HG02678 (cell line): ENCODE results near the gene LAMA2.

ENCODE experiments used
- ATAC-seq: cut with Tn5 transposase; IDR thresholded peaks from one replicate; pipeline ENCODE4 v1.9.1; 2021; ENCODE audit warnings: mild to moderate bottlenecking, moderate library complexity; ENCODE audit not compliant: unreplicated experiment

Gene LAMA2, protein sequence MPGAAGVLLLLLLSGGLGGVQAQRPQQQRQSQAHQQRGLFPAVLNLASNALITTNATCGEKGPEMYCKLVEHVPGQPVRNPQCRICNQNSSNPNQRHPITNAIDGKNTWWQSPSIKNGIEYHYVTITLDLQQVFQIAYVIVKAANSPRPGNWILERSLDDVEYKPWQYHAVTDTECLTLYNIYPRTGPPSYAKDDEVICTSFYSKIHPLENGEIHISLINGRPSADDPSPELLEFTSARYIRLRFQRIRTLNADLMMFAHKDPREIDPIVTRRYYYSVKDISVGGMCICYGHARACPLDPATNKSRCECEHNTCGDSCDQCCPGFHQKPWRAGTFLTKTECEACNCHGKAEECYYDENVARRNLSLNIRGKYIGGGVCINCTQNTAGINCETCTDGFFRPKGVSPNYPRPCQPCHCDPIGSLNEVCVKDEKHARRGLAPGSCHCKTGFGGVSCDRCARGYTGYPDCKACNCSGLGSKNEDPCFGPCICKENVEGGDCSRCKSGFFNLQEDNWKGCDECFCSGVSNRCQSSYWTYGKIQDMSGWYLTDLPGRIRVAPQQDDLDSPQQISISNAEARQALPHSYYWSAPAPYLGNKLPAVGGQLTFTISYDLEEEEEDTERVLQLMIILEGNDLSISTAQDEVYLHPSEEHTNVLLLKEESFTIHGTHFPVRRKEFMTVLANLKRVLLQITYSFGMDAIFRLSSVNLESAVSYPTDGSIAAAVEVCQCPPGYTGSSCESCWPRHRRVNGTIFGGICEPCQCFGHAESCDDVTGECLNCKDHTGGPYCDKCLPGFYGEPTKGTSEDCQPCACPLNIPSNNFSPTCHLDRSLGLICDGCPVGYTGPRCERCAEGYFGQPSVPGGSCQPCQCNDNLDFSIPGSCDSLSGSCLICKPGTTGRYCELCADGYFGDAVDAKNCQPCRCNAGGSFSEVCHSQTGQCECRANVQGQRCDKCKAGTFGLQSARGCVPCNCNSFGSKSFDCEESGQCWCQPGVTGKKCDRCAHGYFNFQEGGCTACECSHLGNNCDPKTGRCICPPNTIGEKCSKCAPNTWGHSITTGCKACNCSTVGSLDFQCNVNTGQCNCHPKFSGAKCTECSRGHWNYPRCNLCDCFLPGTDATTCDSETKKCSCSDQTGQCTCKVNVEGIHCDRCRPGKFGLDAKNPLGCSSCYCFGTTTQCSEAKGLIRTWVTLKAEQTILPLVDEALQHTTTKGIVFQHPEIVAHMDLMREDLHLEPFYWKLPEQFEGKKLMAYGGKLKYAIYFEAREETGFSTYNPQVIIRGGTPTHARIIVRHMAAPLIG (N-terminal part only)

DNA sequence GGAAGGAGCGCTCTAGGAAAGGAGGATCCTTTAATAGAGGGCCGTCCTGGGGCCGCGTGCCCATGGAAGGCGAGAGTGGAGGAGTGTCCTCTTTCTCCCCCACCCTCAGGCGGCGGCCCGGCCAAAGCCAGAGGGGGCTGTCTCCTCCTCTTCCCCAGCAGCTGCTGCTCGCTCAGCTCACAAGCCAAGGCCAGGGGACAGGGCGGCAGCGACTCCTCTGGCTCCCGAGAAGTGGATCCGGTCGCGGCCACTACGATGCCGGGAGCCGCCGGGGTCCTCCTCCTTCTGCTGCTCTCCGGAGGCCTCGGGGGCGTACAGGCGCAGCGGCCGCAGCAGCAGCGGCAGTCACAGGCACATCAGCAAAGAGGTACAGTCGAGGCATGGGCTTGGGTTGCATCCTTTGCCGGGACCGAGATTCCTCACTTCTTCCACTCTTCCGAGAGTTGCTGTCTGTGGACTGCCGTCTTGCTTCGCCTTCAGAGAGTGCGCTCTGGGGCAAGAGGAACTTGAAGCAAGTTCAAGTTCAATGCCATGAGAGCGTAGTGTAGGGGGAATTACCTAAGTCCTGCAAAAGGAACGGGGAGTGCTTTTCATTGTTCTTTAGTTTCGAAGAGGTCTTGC, at the start of gene LAMA2:
TSS of gene LAMA2 (plus strand) at position 148 of the 621 bp plus-strand sequence. CDS start at position 256, 108 bp downstream.
- no peak for ATAC-seq

DNA sequence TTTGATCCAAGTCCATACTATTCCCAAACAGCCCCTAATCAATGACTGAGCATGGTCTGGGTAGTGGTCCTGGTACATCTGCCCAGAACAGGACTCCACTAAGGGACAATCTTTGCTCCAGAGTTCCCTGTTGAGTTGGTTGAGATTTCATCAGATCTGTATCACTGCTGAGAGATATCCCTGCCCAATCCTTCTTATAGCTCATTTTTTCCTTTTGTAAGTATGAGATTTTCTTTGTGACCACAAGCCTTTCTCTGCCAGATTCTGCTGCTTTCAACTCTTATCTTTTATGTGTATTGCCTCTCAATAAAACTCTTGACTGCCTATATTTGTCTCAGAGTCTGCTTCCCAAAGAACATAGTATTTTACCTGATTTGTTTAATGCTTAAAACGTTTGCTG, 46.2 kb upstream of the LAMA2 start:
- no peak for ATAC-seq

DNA sequence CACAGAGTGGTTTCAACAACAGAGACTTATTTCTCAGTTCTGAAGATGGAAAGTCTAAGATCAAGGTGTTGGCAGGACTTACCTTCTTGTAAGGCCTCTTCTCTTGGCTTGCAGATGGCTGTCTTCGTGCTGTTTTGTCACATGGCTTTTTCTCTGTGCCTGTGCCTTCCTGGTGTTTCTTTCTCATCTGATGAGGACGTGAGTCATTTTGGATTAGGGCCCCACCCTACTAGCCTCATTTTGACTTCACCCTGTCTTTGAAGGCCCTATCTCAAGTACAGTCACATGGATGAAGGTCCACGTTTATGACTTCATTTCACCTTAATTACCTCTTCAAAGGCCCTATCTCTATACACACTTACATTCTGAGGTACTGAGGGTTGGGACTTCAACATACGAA, 41.4 kb upstream of the LAMA2 start:
- no peak for ATAC-seq

DNA sequence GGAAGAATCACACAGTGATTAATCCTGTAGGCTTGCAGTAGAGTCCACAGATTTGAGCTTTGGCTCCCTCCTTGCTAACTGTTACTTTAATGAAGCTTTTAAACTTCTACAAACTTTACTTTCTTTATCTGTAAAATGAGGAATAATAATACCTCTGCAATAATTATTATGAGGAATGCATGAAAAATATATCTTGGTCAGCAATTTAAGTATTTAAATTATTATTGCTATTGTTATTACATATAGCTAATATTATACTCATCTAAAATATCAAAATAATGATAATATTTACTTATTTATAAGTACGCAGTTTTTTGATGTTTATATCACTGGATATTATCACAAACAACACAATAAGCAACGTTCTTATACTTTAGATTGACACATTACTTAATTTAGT, 38.3 kb upstream of the LAMA2 start:
- no peak for ATAC-seq

DNA sequence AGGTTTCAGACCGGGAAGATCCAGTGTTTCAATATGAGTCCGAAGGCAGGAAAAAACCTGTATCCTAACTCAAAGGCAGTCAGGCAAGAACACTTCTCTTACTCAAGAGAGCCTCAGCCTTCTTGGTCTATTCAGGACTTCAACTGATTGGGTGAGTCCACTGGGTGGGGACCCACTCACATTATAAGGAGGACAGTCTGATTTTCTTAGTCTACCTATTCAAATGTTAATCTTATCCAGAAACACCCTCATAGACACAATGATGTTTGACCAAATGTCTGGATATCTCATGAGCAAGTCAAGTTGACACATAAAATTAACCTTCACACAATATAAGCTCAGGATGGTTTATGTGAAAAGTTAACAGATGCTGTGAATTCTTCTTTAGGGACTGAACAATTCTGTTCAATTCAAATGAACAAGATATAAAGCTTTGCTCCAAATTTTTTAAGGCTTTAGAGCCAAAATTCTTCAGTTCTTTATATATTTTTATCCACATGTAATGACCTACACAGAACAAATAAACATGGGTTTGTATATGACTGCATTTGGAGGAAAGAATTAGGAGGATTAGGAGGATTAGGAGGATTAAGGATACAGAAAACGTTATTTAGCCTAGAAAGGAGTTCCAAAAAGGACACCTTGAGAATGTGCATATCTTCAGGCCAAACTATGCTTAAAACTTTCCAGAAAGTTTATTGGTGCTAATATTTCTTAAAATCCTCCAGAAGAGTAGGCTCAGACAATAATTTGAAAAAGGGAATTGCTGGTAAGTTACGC, 35.3 kb upstream of the LAMA2 start:
- ATAC-seq = no peak

DNA sequence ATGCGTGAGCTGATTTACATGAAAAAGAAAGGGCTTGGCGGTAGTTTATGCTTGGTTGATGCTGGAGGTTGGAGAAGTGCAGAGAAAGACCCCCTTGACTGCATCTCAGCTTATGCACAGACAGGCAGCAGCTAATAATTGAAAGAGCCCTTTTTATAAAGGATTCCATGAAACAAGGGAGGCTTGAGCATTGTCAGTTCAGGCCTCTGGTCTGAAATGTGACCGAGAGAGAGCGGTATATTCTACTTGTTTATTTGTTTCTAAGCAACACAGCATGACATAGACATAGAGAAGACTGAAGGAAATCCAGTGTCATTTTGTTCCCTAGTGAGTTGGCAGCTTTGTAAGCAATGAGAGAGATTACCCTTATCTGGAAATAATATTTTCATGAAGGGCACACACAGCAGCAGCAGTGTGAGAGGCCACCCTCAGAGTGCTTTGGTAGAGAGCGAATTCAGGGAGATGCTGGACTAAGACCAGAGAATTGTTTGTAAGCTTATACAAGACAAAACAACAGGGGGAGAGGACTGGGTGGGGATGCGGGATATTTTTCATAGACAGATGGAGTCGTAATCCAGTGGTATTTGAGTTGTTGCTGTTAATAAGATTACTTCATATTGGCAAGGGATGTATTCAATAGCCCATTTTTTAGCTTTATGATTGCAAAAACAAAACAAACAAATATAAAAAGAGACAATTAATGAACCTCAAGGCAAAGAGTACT, 34.6 kb upstream of the LAMA2 start:
- no peak for ATAC-seq

DNA sequence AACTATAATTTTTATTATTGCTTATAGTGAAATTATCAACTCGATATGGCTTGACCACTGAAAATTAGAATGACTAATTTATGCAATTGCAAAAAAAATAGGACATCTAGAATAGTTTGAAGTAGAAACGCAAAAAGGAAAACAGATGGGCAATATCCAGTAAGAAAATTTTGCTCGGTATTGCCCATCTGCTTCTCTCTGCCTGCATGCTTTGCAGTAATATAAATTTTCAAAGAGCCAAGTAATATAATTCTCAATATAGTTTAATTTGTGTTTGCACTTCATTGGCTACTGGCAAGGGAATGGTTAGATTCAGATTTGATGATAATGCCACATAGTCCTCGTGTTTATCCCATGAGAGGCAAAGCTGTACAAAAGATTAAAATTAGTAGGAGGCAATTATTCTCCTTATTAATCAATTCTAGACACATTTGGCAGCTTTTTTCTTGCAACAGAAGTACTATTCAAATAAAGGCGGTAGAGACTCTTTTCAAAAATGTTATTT, 27.3 kb upstream of the LAMA2 start:
- no peak for ATAC-seq

DNA sequence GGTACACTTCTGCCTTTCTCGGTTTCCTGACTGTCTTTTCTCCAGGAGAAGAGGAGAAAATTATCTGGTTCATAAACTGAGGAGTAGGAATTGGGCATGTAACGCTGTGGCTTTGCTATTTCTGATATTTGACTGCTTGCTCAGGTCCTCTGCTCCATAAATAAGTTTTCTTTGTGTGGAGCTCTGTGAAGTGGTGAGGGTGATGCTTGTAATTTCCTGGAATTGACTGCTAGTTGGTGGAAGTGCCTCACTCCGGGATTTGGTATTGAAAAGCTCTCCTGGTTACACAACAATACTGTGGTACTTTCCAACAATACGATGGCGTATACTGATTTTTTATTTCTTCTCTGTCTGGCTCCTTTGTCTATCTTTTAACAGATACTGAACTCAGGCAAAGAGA, 25.1 kb upstream of the LAMA2 start:
- no peak for ATAC-seq

DNA sequence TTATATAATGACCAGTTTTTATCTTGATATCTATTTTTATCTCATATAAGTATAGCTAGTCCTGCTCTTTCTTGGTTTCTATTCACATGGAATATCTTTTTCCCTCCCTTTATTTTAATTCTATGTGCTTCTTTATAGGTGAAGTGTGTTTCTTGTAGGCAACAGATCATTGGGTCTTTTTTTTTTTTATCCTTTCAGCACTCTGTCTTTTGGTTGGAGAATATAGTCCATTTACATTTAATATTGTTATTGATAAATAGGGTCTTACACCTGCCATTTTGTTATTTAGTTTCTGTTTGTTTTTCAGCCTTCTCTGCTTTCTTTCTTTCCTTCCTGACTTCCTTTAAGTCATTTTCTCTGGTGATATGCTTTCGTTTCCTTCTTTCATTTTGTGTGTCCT, 22.2 kb upstream of the LAMA2 start:
- ATAC-seq = no peak

DNA sequence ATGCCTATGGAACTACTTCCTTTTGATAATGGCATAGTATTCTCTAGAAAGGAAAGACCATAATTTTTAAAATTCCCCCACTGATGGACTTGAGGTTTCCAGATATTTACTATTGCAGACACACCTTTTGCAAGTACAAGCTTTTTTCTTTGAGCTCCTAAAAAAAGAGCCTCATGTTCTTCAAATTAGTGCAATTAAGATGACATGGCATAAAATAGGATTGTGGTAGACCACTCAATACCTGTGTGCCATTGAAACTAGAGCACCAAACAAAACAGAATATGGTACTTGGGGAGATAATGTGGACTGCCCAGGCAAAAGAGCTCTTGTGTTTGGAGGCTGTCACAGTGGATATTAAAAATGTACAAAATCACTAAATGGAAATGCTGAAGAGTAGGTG, 19.0 kb upstream of the LAMA2 start:
- ATAC-seq = no peak

DNA sequence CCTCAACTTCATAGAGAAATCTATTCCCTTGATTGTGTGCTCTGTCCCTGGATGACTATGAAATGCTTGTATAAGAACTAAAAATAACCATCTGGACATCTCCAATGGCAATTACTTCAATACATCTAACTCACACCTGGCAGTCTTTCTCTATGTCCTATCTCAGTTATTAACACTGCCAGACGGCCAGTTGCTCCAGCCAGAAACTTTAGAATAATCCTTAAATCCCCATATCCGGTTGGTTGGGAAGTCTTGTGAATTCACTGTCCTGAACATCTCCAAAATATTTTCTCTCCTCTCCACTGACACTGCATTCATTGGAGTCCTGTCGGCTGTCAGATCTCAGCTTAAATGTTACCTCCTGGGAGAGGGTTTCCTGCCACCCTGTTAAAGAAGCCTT, 12.2 kb upstream of the LAMA2 start:
- no peak for ATAC-seq

DNA sequence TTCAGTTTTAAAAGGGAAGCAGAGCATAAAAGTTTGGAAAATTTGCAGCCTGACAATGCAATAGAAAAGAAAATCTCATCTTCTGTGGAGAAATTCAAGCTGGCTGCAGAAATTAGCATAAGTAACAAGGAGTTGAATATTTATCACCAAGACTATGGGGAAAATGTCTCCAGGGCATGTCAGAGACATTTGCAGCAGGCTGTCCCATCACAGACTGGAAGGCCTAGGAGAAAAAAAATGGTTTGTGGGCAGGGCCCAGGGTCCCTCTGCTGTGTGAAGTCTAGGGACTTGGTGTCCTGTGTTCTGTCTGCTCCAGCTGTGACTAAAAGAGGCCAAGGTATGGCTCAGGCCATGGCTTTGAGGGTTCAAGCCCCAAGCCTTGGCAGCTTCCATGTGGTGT, 8.1 kb upstream of the LAMA2 start:
- ATAC-seq = no peak

DNA sequence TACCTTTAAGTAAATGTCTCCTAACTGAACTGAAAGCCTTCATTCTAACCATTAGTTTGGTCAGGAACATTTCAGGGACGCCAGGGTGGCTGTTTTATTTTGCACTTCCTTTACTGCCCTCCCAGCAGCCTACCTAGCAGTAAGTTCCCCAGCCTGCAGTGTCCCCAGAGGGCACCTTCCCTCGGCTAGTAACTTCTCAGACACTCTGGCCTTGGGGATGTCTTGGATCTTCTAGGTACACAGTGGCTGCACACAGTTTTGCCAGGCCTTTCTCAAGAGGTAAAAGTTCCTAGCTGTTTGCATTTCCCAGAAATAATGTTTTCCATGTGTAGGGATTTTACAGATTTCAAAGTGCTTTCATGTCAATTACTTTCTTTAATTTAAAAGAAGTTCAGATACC, 378 bp upstream of the LAMA2 start:
- no peak for ATAC-seq

DNA sequence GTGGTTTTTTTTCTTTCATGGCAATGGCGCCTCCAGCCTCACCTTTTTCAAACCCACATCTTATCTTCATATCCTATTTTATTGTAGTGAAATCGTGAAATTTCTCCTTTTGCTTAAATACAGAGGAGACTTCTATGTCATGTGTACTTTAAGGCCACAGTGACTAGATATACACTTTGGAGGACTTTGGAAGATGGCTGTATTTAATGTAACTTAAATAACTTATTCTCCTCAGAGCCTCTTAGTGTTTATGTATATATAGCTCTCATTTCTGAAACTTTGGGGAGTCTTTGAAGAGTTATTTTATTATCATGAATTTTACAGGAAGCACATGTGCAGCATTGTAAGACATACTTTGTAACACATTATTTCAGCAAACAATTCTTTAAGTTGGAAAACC, 968 bp downstream of the LAMA2 start:
- no peak for ATAC-seq

DNA sequence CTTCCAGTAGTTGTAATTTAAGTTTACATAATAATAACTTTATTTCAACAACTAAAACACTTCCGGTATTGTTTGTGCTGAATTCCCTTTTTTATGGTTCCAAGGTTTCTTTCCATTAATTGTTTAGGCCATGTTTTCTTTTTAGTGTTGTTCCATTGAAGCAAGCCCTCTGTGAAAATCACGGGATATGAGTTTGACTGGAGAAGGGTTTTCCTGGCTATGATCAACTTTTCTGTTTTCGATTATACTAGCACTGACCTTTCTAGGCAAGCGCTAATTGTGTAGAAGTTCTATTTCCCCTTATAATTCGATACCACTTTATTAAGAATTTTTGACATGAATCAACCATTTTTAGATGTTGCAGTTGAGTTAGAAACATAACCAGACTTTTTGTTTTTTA, 2.4 kb downstream of the LAMA2 start:
- ATAC-seq = no peak

DNA sequence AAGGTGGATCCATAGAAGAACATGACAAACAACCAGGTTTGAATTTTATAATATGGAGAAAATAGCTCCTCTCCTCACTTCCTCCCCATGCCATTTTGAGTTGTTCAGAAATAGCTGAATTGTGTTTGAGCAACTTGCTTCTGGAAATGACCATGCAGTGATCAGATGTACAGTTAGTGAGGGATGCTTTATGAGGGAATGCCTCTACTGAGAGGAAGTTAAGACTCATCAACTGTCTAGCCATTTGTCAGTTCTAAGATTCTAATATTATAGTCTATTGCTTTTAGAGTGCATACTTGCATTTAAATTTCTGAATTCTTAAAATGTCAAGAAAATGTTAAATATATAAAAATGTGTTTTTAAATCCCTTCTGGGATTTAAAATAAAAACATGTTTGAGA, 3.8 kb downstream of the LAMA2 start:
- no peak for ATAC-seq

DNA sequence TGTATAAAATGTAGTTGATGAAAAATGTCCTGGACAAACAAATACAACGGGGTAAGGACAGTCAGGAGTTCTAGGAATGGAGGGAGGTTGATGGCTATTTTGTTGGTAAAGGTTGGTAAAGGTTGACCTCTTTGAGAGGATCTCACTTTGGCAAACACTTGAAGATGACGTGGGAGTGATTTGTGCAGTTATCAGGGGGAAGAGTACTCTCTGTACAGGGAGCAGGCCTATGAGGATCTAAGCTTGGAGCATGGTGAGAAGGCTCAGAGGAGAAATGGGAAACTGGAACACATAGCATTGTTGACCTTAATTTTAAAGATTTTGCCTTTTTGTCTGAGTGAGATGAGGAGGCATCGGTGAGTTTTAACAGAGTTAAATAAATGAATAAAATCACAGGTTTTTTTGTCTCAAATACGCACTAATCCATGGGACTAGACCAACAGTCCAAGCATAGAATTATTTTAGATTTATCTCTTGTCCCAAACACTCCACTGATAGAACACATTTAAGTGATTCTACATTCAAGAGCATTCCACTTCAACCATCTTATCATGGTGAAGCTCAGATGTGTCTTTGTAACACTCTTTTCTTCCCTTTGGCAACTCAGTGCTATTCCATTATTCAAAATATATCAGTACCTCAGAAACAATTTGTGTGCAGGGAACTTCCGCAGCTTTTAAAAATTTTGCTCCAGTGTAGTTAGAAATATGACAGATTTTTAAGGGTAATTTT, 5.7 kb downstream of the LAMA2 start:
- ATAC-seq = no peak

DNA sequence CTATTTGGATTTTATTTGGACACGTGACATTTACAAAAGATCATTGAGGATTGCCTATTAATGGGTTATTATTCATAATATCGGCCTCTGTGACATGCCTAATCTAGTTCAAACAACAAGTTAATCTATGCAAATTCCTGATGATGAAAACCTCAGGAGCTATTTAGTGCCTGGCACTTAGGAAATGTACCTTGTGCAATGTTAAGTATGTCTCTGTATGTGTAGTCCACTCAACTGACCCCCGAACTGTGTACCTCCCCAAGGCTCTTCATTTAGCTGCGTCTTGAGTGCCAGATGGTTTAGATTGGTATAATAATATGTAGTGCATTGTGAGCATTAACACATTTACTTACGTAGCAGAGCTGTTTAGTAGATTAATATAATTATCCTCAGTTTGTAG, 6.9 kb downstream of the LAMA2 start:
- no peak for ATAC-seq

DNA sequence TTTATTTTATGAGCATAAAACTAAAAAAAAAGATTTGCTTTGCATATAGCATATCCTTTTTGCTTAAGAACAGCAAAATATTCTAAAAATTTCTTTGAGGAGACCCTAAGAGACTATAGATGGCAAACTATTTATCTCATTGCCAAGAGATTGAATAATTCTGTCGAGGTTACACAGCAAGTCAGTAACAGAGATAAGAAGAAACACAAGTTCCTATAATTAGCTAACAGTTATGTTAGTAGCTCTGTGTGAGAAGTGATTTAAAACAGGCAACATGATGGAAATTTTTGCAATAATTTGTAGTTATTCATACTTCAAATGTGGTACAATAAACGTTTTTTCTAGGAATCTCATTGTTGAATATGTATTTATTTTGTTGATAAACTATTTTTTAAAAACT, 9.1 kb downstream of the LAMA2 start:
- ATAC-seq = no peak
